Measurements from ENCODE around the gene FUT2. TPM values are rescaled to one million over a fixed set of nuclear protein-coding genes. Genes with fewer than 3 reads are reported as not detected.

The FUT2 gene
- total RNA-seq, 2 experiments from 2014 or later, result not detected

GRCh38 chr19:48741129-48741999 is 45.6 kb downstream of the FUT2 start:
- CTCF ChIA-PET, result interaction anchor here (0.6 to 1.1 kb wide), 2 partner anchors 90 to 101 kb away, joined by 3 read pairs; no protein-coding TSS in a partner anchor
- intact Hi-C loops (cut with micrococcal nuclease), result no loop called here
- Mint-ChIP-seq H3K27ac (no peak overlapping the region), H3K27me3 (ENCODE audit: low read depth) (peaks cover 17% of the 10 kb centered on the region), H3K4me1 (ENCODE audit: low read depth) (peaks cover 24% of the 10 kb centered on the region), H3K9me3 (no peaks in the 10 kb centered on the region), H3K4me3 (no peak overlapping the region), H3K36me3 (ENCODE audit: low read depth) (no peaks in the 10 kb centered on the region)
- peak; percentile 45 for DNase-seq

- H3K9me3 Mint-ChIP-seq, result no peaks in the 10 kb centered on the region
- CTCF ChIA-PET, result interaction anchor here (1.1 kb wide), 1 partner anchor 100 kb away, joined by 3 read pairs; no protein-coding TSS in a partner anchor
Observed at GRCh38 chr19:48742096-48742495, 46.3 kb downstream of the FUT2 start.

GRCh38 chr19:48745208-48745995 is 49.6 kb downstream of the FUT2 start:
- Mint-ChIP-seq H3K27ac (no peak overlapping the region), H3K27me3 (ENCODE audit: low read depth) (peaks cover 10% of the 10 kb centered on the region), H3K36me3 (ENCODE audit: low read depth) (no peaks in the 10 kb centered on the region), H3K4me1 (ENCODE audit: low read depth) (peaks cover 19% of the 10 kb centered on the region), H3K9me3 (no peaks in the 10 kb centered on the region), H3K4me3 (peak overlapping the region; percentile 20)
- peak; percentile 69 for DNase-seq
- intact Hi-C loops (cut with micrococcal nuclease), result loop anchor here (5.0 kb wide), 1 partner anchor 573 kb away; the partner anchor contains the start of genes LIG1 and ZSWIM9
- CTCF ChIA-PET, result interaction anchor here (0.5 kb wide), 1 partner anchor 90 kb away, joined by 3 read pairs; no protein-coding TSS in a partner anchor

More at GRCh38 chr19:48742096-48742495, 46.3 kb downstream of the FUT2 start:
- H3K36me3 Mint-ChIP-seq (ENCODE audit: low read depth), result no peaks in the 10 kb centered on the region
- H3K4me1 Mint-ChIP-seq (ENCODE audit: low read depth), result peaks cover 28% of the 10 kb centered on the region
- H3K27ac Mint-ChIP-seq, result no peak overlapping the region
- no peak overlapping the region for H3K4me3 Mint-ChIP-seq
- peaks cover 17% of the 10 kb centered on the region for H3K27me3 Mint-ChIP-seq (ENCODE audit: low read depth)
- intact Hi-C loops (cut with micrococcal nuclease), result no loop called here
- no peak for DNase-seq

- intact Hi-C loops (cut with micrococcal nuclease), result loop anchor here (5.0 kb wide), 1 partner anchor 574 kb away; the partner anchor contains the start of genes LIG1 and ZSWIM9
- H3K27me3 Mint-ChIP-seq (ENCODE audit: low read depth), result peaks cover 9% of the 10 kb centered on the region
- no peak for DNase-seq
- no peaks in the 10 kb centered on the region for H3K36me3 Mint-ChIP-seq (ENCODE audit: low read depth)
- peaks cover 14% of the 10 kb centered on the region for H3K4me1 Mint-ChIP-seq (ENCODE audit: low read depth)
- no peak overlapping the region for H3K4me3 Mint-ChIP-seq
- no peak overlapping the region for H3K27ac Mint-ChIP-seq
- H3K9me3 Mint-ChIP-seq, result no peaks in the 10 kb centered on the region
- CTCF ChIA-PET, result interaction anchor here (1.0 kb wide), 1 partner anchor 49 kb away, joined by 3 read pairs; no protein-coding TSS in a partner anchor
Observed at GRCh38 chr19:48746110-48746509, 50.3 kb downstream of the FUT2 start.

GRCh38 chr19:48746738-48747575 is 51.2 kb downstream of the FUT2 start, which contains the start of gene IZUMO1:
IZUMO1 (minus strand) TSS chr19:48746909; CDS start chr19:48745859, 1,050 bp downstream.
- DNase-seq, result peak; percentile 73
- intact Hi-C loops (cut with micrococcal nuclease), result loop anchor here (5.0 kb wide), 1 partner anchor 575 kb away; the partner anchor contains the start of genes LIG1 and ZSWIM9
- H3K4me1 Mint-ChIP-seq (ENCODE audit: low read depth), result peaks cover 15% of the 10 kb centered on the region
- H3K36me3 Mint-ChIP-seq (ENCODE audit: low read depth), result no peaks in the 10 kb centered on the region
- peak within 1 kb of the TSS; percentile 34 for H3K4me3 Mint-ChIP-seq
- H3K27ac Mint-ChIP-seq, result no peak within 1 kb of the TSS
- CTCF ChIA-PET, result interaction anchor here (0.6 to 1.0 kb wide), 4 partner anchors 48 to 349 kb away, joined by 3 read pairs; no protein-coding TSS in a partner anchor
- H3K9me3 Mint-ChIP-seq, result no peaks in the 10 kb centered on the region
- peaks cover 12% of the 10 kb centered on the region for H3K27me3 Mint-ChIP-seq (ENCODE audit: low read depth)

- Mint-ChIP-seq H3K27ac (no peak overlapping the region), H3K4me1 (ENCODE audit: low read depth) (peaks cover 27% of the 10 kb centered on the region), H3K4me3 (no peak overlapping the region), H3K9me3 (no peaks in the 10 kb centered on the region), H3K27me3 (ENCODE audit: low read depth) (peaks cover 30% of the 10 kb centered on the region), H3K36me3 (ENCODE audit: low read depth) (no peaks in the 10 kb centered on the region)
- CTCF ChIA-PET, result no interaction called here
- intact Hi-C loops (cut with micrococcal nuclease), result loop anchor here (5.0 kb wide), 1 partner anchor 577 kb away; the partner anchor contains the start of genes LIG1 and ZSWIM9
- DNase-seq, result no peak
Observed at GRCh38 chr19:48749571-48750198, 53.9 kb downstream of the FUT2 start.

- H3K27ac Mint-ChIP-seq, result no peak overlapping the region
- no peaks in the 10 kb centered on the region for H3K36me3 Mint-ChIP-seq (ENCODE audit: low read depth)
- H3K4me1 Mint-ChIP-seq (ENCODE audit: low read depth), result peaks cover 27% of the 10 kb centered on the region
- H3K9me3 Mint-ChIP-seq, result no peaks in the 10 kb centered on the region
- CTCF ChIA-PET, result no interaction called here
- DNase-seq, result no peak
- intact Hi-C loops (cut with micrococcal nuclease), result no loop called here
- no peak overlapping the region for H3K4me3 Mint-ChIP-seq
- H3K27me3 Mint-ChIP-seq (ENCODE audit: low read depth), result peaks cover 27% of the 10 kb centered on the region
Observed at GRCh38 chr19:48750351-48750750, 54.6 kb downstream of the FUT2 start.

- H3K4me1 Mint-ChIP-seq (ENCODE audit: low read depth), result peaks cover 25% of the 10 kb centered on the region
- H3K9me3 Mint-ChIP-seq, result no peaks in the 10 kb centered on the region
- CTCF ChIA-PET, result interaction anchor here (1.0 kb wide), 1 partner anchor 63 kb away, joined by 3 read pairs; no protein-coding TSS in a partner anchor
- H3K27me3 Mint-ChIP-seq (ENCODE audit: low read depth), result peaks cover 26% of the 10 kb centered on the region
- H3K27ac Mint-ChIP-seq, result no peak overlapping the region
- intact Hi-C loops (cut with micrococcal nuclease), result no loop called here
- H3K36me3 Mint-ChIP-seq (ENCODE audit: low read depth), result no peaks in the 10 kb centered on the region
- H3K4me3 Mint-ChIP-seq, result peak overlapping the region; percentile 32
- no peak for DNase-seq
Observed at GRCh38 chr19:48750771-48751504, 55.2 kb downstream of the FUT2 start.

- Mint-ChIP-seq H3K4me1 (ENCODE audit: low read depth) (peaks cover 17% of the 10 kb centered on the region), H3K27me3 (ENCODE audit: low read depth) (peaks cover 22% of the 10 kb centered on the region), H3K36me3 (ENCODE audit: low read depth) (no peaks in the 10 kb centered on the region), H3K9me3 (no peaks in the 10 kb centered on the region), H3K27ac (peak overlapping the region; percentile 32), H3K4me3 (peak overlapping the region; percentile 55)
- intact Hi-C loops (cut with micrococcal nuclease), result no loop called here
- DNase-seq, result no peak
- CTCF ChIA-PET, result interaction anchor here (0.5 to 1.0 kb wide), 4 partner anchors 12 to 92 kb away, joined by 3 to 6 read pairs (median 4); partner anchors contain the start of gene RASIP1
Observed at GRCh38 chr19:48751845-48752495, 56.2 kb downstream of the FUT2 start.

Data from activated naive CD4-positive, alpha-beta T cell treated with anti-CD3 and anti-CD28 coated beads for 36 hours (primary cell).